Islet of Langerhans (tissue), 1 donor: Measurements from ENCODE around the gene THEM5.

Experiments
- FAIRE-seq: peaks from one replicate; lab custom pipeline; 2011; peaks lifted over from hg19 to GRCh38; lab: Jason Lieb, UNC

THEM5 gene

GRCh38 chr1:151800830-151801229 lies 52.7 kb downstream of the THEM5 start:
- no peak for FAIRE-seq

GRCh38 chr1:151799179-151800022 lies 54.1 kb downstream of the THEM5 start:
- no peak for FAIRE-seq

- FAIRE-seq = no peak
Measured at GRCh38 chr1:151798571-151798970, 54.9 kb downstream of the THEM5 start.
